NCI-H1417 treated with DMSO at 0.1 percent for 48 hours (cell line): ENCODE data around the gene GRIN3B.

Experiments
- DNase-seq: peaks from one replicate; lab custom pipeline; 2025; lab: John Stamatoyannopoulos, UW

Gene GRIN3B

DNA sequence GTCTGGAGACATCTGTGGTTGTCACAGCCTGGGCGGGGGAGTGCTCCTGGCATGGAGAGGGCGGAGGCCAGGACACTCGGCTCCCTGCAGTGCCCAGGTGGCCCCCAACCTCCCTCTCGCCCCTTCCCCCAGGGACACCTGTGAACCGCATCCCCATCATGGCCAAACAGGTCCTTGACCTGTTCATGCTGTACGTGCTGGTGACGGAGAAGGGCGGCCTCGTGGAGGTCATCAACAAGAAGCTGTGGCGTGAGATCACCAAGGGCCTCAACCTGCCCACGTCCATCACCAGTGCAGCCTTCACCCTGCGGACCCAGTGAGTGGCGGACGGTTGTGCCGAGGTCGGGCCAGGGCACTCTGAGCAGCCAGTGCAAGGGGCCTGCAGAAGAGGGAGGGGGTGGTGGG, 36.1 kb upstream of the GRIN3B start:
- no peak for DNase-seq

DNA sequence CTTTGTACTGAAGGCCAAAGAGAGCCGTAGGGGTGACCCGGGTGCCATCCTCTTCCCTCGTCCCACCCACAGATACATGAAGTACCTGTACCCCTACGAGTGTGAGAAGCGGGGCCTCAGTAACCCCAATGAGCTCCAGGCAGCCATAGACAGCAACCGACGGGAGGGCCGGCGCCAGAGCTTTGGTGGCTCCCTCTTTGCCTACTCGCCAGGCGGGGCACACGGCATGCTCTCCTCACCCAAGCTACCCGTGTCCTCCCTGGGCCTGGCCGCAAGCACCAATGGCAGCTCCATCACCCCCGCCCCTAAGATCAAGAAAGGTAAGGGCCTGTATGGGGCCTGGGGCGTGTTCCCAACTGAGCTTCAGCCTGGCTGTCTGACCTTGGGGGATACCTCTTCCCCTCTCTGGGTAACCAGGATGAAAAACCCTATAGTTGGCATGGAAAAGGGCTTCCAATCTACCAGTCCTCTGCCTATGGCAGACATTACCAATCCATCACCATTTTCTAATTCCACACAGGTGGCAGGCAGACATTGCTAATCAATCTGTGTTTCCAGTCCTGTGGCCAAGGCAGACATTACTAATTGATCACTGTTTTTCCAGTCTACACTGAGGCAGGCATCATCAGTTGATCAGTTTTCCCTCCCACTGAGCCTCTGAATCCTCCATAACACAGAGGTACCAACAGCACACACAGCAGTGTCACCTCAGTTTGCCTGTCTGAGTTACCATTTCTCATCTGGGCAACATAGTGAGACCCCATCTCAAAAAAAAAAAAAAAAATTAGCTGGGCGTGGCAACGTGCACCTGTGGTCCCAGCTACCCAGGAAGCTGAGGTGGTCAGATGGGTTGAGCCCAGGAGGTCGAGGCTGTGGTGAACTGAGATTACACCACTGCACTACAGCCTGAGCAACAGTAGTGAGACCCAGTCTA, 35.2 kb upstream of the GRIN3B start:
- DNase-seq: no peak

DNA sequence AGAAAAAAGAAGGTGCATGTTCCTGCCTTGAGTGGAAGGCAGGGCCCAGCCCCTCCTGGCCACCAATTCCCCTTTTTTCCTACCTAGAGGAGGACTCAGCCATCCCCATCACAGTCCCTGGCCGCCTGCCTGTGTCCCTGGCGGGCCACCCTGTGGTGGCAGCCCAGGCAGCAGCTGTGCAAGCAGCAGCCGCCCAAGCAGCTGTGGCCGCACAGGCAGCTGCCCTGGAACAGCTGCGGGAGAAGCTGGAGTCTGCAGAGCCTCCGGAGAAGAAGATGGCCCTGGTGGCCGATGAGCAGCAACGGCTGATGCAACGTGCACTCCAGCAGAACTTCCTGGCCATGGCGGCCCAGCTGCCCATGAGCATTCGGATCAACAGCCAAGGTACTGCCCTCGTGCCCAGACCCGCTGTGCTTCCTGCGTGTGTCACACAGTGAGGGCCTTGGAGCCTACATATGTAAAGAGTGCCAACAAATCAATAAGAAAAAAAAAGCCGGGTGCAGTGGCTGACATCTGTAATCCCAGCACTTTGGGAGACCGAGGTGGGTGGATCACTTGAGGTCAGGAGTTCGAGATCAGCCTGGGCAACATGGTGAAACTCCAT, 33.6 kb upstream of the GRIN3B start:
- DNase-seq: no peak

DNA sequence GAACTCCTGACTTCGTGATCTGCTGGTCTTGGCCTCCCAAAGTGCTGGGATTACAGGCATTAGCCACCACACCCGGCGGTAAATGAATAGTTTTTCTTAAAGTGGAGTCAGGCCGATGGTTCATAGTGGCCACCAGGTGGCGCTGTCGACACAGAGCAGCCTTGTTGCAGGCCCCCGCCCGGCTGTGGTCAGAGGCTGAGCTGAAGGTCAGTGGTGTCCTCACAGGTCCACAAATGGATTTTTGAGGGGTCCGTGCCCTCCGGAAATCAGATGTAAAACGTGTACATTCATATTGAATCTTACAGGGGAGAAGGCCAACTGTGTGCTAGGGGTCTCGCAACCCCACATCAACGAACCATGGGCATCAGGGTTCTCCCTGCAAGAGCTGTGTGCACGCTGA, 29.5 kb upstream of the GRIN3B start:
- DNase-seq: no peak

DNA sequence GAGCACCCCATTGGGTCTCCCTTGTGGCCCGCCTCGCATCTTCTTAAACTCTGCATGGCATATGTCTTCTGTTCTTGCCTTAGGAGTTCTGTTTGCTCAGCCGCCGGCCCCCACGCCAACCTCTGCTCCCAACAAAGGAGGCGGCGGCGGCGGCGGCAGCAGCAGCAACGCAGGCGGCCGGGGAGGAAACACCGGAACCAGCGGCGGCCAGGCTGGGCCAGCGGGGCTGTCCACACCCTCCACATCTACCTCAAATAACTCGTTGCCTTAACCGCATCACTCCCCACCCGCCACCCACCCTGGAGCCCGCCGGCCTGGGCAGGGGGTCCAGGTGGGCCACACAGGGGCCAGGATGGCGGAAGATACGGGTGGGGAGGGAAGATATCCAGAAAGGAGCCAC, 28.4 kb upstream of the GRIN3B start:
- no peak for DNase-seq

DNA sequence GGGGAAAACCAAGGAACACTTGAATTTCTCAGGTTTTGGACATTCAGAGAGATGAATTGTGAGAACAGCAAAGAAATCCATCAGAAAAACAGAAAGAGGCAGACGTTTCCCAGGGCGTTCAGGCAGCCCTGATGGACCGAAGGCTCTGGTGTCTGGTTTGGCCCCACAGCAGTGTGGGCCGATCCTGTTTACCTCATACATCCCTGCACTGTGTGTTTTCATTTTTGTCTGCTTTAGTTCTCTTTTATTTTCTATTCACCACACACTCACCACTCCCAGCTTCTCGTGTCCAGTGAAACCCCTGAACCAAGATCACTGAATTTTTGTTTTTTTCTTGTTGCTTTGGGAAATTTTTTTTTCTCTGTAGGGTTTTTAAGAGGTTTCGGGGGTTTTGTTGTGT, 27.9 kb upstream of the GRIN3B start:
- no peak for DNase-seq

DNA sequence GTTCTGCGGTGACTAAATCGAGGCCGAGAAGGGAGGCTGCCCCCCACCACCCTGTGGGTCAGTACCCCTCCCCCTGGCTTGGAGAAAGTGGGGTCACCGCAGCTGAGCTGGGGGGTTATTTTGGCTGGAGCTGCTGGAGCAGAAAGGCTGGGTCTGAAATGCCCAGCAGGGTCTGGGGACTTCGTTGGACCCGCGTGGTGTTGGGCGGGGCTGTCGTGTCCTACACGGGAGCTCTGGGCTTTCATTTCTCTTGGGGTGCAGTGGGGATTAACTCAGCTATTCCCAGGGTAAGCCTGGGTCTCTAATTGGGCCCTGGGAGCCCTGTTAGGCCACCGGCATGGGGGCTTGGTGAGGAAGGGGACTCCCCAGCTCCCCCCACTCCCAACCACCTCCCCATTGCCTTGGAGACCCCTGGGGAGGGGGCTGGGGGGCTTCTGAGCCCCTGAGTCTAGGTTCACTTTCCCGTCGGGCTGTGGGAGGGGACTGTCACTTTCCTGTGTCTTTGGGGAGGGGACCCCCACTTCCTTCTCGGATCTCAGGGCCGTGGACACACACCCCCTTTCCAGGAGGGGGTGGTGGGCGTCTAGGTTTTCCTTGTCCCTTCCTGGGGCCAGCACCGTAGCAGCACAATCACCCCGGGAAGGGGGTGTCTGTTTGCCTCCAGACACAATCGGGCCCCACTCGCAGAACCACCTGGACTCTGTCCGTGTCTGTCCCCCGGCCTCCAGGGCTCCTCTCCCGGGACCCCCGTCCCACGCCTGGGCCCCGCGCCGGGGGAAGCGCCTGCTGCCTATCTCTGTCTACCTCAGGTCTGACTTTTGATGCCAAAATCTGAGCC, 26.3 kb upstream of the GRIN3B start:
- no peak for DNase-seq

DNA sequence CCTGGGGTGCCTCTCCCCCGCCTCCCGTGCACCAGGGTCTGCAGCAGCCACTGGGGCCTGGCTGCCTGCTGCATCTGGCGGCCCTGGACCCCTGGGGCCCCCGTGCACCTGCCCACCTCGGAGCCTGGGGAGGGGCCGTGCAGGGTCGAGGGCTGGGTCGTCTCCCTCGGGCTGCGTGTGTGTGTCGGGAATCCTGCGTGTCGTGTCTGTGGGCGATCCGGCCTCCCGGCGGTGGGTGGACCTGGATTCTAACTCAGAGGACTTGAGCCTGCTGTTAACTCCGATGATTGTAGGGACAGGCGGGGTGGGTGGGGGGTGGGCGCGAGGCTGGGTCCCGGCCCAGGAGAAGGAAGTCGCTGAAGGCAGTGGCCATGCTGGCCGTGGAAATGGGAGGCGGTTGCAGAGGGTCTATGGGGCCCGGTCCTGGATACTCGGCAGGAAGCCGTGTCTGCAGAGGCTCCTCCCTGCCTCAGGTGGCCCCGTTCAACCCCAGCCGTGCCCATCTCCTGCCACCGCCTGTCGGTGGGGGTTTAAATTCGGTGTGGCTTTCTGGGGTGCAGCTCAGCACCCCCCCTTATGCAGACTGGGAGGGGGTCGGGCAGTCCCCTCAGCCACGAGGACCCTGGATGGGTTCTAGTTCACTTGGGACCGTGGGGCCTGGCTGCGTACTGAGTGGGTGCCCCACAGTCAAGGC, 25.5 kb upstream of the GRIN3B start:
- no peak for DNase-seq

DNA sequence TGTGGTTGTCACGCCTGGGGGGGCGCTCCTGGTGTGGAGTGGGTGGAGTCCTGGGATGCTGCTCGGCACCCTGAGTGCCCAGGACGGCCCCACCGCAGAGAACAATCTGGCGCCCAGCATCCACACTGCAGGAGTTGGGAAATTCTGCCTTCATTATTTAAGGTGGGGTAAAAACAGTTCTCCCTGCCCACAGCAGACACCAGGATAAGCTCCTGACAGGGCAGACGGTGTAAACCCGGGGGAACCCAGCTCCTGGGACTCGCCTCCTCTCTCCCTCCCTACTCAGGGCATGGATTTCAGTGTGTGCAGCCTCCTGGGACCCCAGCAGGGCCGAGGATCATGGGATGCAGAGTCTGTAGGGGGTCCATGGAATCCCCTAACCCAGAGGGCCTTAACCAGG, 23.7 kb upstream of the GRIN3B start:
- DNase-seq: no peak

DNA sequence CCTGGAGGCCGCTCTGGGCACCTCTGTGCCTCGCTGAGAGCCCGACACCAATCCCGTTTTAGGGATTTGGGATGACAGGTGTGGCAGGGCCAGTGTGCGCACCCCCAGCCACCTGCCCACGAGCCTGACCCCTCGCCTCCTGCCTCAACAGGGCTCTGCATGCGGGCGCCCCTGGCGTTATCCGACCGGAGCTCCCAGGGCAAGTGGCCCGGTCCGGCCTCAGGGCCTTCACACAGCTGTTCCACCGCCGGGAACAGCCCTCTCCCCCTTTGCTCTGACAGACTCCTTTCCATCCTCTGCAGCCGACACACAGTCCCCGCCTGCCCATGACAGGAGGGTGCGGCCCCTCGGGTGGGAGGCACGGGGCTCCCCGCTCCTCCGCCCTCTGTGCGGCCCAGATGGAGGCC, 23.2 kb upstream of the GRIN3B start:
- no peak for DNase-seq

DNA sequence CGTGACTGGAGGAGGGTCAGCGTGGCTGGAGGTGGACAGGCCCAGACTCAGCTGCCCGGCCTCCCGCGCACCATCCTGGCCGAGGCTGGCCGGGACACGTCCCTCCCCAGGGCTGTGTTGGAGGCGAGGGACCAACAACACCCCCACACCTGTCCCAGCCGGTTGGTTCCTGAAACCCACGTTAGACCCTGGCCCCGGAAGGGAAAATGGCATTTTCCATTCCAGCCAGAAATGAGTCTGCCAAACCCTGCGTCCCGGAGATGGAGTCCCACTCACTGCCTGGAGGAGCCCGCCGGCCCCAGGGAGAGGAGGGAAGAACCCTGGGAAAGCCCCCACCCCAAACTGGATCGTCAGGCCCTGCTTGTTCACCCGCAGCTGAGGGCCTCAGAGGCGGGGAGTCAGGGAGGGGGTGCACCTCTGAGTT, 20.9 kb upstream of the GRIN3B start:
- no peak for DNase-seq

DNA sequence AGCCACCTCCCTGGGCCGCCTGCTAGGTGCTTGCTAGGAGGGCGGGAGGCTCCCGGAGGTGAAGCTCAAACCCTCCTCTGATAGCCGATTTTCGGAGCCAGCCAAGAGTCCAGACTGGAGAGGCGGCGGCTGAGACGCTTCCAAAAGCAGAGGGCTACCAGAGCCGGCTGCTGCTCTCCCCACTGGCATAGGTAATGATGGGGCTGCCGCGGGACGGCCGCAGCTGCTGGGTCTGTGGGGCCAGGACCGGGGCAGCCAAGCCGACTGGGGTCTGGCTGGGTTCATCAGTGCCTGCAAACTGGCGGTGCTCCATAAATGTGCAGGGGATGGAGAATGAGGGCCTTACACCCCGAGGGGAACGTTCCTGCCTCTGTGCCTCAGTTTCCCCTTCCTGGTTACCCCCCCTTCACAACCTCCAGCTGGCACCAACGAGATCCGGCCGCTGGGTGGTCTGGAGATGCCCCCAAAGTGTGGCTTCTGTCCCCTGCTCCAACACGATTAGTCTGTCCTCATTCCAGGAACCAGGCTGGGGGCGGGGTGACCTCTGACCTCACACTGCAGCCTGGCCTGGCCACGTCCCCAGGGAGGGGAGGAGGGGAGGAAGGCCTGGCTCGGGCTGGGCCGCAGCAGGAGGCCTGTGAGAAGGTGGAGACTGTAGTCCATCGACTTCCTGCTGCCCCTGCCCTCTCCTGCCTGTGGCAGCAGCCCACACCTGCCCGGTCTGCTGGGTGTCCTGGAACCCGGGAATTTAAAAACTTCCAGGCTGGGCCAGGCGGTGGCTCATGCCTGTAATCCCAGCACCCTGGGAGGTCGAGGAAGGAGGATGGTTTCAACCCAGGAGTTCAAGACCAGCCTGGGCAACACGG, 19.9 kb upstream of the GRIN3B start:
- no peak for DNase-seq

DNA sequence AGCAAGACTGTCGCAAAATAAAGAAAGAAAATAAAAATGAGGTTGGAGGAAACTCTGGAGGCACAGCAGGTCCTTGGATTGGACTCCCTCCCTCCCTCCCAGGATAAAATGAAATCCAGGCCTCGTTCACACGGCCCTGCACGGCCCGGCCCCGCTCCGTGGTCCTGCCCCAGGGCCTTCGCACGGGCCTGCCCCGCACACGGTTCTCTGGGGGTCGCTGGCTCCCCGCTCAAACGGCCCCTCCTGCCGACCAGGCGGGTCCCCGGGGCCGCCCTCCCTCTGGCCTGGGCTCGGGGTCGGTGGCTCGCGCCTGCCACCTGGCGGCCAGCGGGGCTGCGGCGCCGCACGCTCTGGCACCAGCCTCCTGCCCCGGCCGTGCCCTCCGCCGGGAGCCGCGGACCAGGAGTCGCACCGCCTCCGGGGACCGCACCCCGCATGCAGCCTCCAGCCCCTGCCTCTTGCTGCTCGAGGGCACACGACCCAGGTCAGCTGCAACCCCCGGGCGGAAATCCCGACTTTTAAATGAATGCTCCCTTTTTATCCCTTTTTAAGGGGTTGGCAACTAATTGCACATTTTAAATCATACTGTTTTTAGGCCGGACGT, 17.6 kb upstream of the GRIN3B start:
- DNase-seq: peak; percentile 32

DNA sequence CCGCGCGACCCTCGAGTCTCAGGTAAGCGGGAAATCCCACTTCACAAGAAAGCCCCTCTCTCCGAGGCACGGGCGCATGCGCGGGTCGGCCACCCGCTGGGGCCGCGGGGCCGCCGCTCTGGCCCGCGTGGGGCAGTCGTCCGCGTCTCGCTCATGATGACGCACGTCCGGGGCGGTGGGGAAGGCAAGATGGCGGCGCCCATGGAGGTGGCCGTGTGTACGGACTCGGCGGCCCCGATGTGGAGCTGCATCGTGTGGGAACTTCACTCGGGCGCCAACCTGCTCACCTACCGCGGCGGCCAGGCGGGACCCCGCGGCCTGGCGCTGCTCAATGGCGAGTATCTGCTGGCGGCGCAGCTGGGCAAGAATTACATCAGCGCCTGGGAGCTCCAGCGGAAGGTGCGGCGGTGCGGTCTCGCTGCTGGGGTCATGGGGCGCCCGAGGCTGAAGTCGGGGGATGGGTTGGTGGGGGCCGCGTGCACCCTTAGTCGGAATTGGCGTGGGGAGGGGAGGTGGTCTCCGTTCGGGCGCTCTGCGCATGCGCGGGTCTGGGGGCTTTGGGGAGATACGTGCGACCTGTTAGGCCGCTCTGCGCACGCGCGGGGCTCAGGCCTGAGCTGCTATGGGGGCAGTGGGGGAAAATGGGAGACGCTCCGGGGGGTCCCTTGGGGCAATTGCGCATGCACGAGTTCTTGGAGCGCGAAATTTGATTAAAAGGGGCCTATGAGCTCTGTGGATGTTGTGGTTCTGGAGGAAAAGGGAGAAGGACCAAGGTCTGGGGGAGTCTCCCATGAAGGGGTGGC, 15.9 kb upstream of the GRIN3B start, which contains the start of gene WDR18:
WDR18 (plus strand) TSS at position 181 of the 803 bp plus-strand sequence; CDS start at position 190, 9 bp downstream.
- peak; percentile 69 for DNase-seq

DNA sequence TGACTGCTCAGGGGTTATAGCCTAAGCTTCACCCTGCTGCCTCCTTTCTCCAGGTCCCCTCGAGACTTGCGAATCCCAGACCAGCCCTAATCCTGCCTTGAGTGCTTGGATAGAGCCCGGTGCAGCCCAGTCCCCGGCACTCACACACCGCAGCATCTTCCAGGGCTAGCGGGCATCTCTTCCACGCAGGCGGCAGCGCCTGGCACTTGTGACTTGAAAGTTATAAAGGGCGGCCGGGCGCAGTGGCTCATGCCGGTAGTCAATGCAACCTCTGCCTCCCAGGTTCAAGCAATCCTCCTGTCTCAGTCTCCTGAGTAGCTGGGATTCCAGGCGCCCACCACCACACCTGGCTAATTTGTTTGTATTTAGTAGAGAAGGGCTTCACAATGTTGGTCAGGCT, 14.1 kb upstream of the GRIN3B start:
- no peak for DNase-seq

DNA sequence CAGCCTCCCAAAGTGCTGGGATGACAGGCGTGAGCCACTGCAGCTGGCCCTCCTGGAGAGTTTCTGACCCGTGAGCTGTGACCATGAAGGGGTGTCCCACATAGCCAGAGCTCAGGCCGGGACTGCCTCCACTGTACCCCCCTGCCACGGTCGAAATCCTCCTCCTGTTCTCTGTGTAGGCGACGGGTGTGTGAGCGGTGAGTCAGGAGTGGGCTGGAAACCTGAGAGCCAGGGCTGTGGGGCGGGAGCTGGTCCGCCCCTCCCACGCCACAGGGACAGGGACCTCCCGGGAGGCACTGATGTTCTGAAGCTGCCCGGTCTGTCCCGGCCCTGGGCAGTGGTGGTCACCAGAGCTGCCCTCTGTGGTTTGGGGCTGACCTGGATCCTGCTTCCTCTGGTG, 12.1 kb upstream of the GRIN3B start:
- no peak for DNase-seq

DNA sequence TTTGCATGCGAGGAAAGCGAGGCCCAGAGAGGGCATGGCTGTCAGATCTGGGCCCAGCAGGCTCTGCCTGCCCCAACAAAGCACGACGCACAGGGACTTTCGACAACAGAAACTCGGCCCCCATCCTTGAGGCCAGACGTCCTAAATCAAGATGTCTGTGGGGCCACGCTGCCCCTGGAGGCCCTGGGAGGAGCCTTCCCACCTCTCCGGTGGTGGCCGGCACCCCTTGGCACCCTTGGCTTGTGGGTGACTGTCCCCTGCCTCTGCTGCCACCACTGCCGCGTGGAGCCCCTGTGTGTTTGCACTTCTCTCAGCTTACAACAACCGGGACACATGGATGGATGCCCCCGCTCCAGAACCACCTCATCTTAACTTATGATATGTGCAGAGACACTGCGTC, 11.7 kb upstream of the GRIN3B start:
- DNase-seq: no peak

DNA sequence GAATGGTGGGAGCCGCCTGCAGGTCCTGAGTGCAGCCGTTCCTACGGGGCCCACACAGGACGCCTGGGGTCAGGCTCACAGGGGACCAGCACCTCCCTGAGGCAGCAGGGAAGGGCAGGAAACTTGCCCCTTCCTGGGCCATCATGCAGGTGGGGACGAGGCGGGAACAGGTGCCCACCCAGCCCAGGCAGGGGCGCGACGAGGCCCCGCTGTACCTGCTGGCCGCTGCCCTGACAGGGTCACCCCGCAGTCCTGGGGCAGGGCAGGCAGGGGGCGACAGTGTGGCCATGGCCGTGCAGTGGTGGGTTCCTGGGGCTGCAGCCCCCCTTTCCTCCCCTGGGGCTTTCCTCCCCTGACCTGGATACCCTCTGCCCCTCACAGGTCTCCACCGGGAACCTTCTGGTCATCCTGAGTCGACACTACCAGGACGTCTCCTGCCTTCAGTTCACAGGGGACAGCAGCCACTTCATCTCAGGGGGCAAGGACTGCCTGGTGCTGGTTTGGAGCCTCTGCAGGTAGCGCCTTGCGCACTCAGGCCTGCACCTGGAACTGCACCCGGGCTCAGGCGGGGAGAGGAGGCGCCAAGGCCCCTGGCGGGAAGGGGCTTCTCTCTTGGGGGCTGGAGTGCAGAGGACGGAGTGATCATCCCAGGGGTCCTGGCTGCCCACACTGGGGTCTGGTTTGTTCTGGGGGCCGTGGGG, 10.7 kb upstream of the GRIN3B start:
- DNase-seq: no peak

DNA sequence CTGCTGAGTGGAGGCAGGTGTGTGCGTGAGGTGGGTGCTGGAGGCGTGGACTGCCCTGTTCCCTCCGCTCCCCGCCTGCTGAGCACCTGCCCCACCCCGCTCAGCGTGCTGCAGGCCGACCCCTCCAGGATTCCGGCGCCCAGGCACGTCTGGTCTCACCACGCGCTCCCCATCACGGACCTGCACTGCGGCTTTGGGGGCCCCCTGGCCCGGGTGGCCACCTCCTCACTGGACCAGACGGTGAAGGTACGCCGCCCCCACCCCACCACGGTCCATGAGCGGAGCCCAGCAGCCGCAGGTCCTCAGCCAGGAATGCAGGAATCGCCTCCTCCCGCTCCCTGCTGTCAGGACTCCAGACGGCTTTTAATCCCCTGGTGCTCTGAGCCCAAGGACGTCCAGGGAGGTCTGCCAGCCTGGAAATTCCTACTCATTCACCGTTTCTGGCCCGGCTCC, 10.1 kb upstream of the GRIN3B start:
- DNase-seq: no peak
